Mucosa of descending colon (tissue), 3 donors: ENCODE measurements around the gene IP6K3. TPM values are rescaled to one million over a fixed set of nuclear protein-coding genes. Genes with fewer than 3 reads are reported as not detected.

ENCODE experiments used
- ATAC-seq: fragments of 200-7000 bp; cut with Tn5 transposase; one replicate; pipeline ENCODE4 v1.9.1; 2020; ENCODE audit warnings: mild to moderate bottlenecking, moderate library complexity
- DNase-seq, 3 donors: peaks; one replicate each; pipeline ENCODE4 v3.0.0-alpha.2; 2020
- H3K36me3 ChIP-seq: fragments of 200-600 bp; one replicate; pipeline ENCODE4 v1.8.0; 2021; ENCODE audit warnings: low read depth, mild to moderate bottlenecking
- H3K4me1 ChIP-seq: fragments of 200-600 bp; one replicate; pipeline ENCODE4 v1.8.0; 2021; ENCODE audit warnings: low read depth, mild to moderate bottlenecking
- H3K4me3 ChIP-seq: fragments of 200-600 bp; one replicate; pipeline ENCODE4 v1.8.0; 2021; ENCODE audit warnings: mild to moderate bottlenecking
- H3K9me3 ChIP-seq: fragments of 200-600 bp; one replicate; pipeline ENCODE4 v1.8.0; 2021; ENCODE audit warnings: mild to moderate bottlenecking
- CTCF ChIP-seq: fragments of 200-600 bp; IDR thresholded peaks from one replicate; pipeline ENCODE4 v1.8.0; 2022; ENCODE audit warnings: antibody characterized with exemption, mild to moderate bottlenecking
- intact Hi-C, 2 donors: fragments of 100-400 bp; cut with DNase I in 1 of 2; cut with micrococcal nuclease in 1 of 2; formaldehyde crosslinking; loops; one replicate each; pipeline versions ENCODE4 v1.11.0 to v1.11.1; 2022; cut with DNase I, micrococcal nuclease
- total RNA-seq, 3 donors: library from RNA; stranded (reverse); fragmentation: NEBNext Ultra II Directional in 2 of 3; extraction: Animal tissue kit (Norgen Biotek cat#: 25700) in 2 of 3; gene quantifications; one replicate each; pipeline versions ENCODE4 v1.2.1 to v1.2.4, GENCODE V29; 2021 to 2023
- donor health status: DM: no; HTN: no; CAD: no; lungs with moderate emphysema.
- donor health status: DM: no; HTN: no; CAD: no.
- donor health status: DM: no; HTN: yes; CAD: no.

The IP6K3 gene
- total RNA-seq, 3 donors from 2014 or later = 0.67 to 6.8 (median 0.96) TPM

DNA sequence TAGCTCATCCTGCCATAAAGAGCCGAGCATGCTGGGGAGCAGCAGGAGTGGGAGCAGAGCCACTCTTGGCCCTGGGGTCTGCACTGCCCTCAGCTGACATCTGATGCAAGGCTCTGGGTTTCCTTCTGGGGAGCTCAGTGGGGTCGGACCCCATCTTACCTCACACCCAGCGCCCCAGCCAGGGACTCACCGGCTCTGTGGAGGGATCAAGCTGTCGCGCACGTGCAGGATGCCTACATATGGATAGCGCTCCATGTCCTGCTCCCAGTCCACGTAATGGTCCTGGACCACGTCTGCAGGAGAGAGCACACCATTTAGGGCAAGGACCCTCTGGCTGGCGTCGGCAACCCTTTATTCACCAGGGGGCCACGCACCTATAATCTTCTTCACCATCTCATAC is 30.1 kb upstream of the IP6K3 start:
- Histone ChIP-seq H3K4me1 (peaks cover 3% of the 10 kb centered on the region), H3K9me3 (no peaks in the 10 kb centered on the region), H3K4me3 (no peak overlapping the region), H3K36me3 (peaks cover 47% of the 10 kb centered on the region)
- intact Hi-C loops = loop anchor here in 1 of 2 donors (10.0 kb wide), 1 partner anchor 248 kb away; no protein-coding TSS in a partner anchor
- no peak for TF ChIP-seq CTCF
- ATAC-seq (no peak), DNase-seq (no peak)

- Histone ChIP-seq H3K4me3 (no peak overlapping the region), H3K4me1 (peaks cover 6% of the 10 kb centered on the region), H3K36me3 (peaks cover 47% of the 10 kb centered on the region), H3K9me3 (no peaks in the 10 kb centered on the region)
- DNase-seq (no peak), ATAC-seq (no peak)
- intact Hi-C loops = loop anchor here in 1 of 2 donors (10.0 kb wide), 1 partner anchor 249 kb away; no protein-coding TSS in a partner anchor
- TF ChIP-seq CTCF = no peak
Measured at GRCh38 chr6:33776186-33776585, 29.5 kb upstream of the IP6K3 start.

DNA sequence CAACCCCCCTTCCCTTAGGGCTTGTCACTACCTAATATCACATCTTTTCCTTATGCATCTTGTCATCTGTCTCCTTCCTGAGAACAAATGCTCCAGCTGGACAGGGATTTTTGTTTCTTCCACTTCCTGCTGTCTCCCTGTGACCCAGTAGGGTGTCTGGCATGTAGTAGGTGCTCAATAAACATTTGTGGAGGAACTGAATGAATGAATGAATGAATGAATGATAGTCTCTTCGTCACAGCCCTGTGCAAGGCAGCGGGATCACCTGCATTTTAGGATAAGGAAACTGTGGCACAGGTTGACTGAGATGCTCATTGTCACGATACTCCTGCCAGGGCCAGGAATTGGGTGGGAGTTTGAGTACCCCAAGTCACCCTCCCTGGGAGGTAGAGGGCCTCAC is 28.1 kb upstream of the IP6K3 start:
- DNase-seq (no peak), ATAC-seq (no peak)
- intact Hi-C loops = loop anchor here (5.0 to 10.0 kb wide), 2 partner anchors 250 to 253 kb away; no protein-coding TSS in a partner anchor
- Histone ChIP-seq H3K4me1 (peaks cover 6% of the 10 kb centered on the region), H3K36me3 (peaks cover 44% of the 10 kb centered on the region), H3K4me3 (no peak overlapping the region), H3K9me3 (no peaks in the 10 kb centered on the region)
- TF ChIP-seq CTCF = no peak

DNA sequence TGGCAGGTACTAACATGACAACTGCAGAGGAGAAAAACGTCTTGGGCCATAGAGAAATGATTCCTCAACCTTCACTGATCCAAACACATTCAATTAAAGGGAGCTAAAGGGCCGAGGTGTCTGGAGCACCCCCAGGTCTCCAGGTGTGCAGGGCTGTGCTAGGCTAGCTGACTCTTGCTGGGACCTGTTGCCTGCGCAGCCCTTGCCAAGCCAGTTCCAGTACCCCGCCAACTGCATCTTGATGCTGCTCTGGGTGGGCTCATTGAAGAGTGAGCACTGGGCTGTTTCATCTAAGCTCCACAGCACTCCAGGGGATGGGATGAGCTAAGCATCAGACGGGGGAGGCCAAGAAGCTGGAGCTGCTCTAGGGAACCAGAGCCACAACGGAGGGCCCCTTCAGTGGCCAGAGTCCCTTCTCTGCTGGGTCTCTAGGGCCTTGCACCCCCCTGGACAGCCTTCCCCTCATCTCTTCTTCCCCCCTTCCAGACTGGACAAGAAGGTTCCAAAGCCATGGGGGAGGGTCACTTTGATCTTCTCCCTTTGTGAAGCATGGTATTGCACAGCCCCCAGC is 26.3 kb upstream of the IP6K3 start:
- no peak for DNase-seq
- no peak for ATAC-seq
- H3K4me3 ChIP-seq = no peak overlapping the region
- H3K4me1 ChIP-seq = peaks cover 6% of the 10 kb centered on the region
- TF ChIP-seq CTCF = no peak
- intact Hi-C loops = loop anchor here (5.0 to 10.0 kb wide), 2 partner anchors 252 to 254 kb away; no protein-coding TSS in a partner anchor
- H3K9me3 ChIP-seq = no peaks in the 10 kb centered on the region
- peaks cover 32% of the 10 kb centered on the region for H3K36me3 ChIP-seq

DNA sequence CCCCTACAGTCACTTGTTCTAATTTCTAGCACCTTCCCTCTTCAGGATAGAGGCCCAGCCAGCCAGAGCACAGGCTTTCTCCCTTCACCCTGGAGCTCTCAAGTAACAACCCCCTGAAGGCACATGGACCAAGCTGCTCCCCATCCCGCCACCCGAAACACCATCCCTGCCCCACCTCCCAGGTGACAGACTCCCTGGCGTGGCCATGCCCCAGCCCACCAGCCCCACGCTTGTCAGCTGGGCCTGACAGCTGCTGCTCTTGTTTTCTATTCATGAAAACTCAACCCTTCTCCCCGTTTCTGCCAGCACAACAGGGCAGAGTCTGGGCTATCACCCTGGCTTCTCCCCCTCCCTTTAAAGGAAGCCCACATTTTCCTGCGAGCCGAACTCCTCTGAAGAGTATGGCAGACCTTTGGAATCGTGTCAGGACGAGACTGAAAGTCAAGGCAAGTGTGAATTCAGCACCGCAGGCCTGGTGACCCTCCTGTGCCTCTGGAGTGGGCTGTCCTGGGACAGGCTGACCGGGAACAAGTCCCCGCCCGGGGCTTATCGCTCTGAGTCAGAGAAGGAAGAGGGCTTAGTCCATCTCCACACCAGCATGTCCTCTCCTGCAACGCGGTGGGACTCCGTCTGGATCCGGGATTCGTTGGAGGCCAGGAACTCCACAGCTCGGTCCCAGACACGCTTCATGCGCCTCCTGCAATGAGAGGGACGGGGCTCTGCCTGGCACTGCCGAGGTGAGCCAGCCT is 25.6 kb upstream of the IP6K3 start:
- TF ChIP-seq CTCF = no peak
- ATAC-seq (no peak), DNase-seq (no peak)
- peaks cover 25% of the 10 kb centered on the region for H3K36me3 ChIP-seq
- H3K4me1 ChIP-seq = peaks cover 6% of the 10 kb centered on the region
- intact Hi-C loops = loop anchor here (5.0 to 10.0 kb wide), 2 partner anchors 253 to 255 kb away; no protein-coding TSS in a partner anchor
- H3K9me3 ChIP-seq = no peaks in the 10 kb centered on the region
- no peak overlapping the region for H3K4me3 ChIP-seq
